OCI-LY7 (cell line): Measurements from ENCODE around the gene TSHZ2. TPM values are rescaled to one million over a fixed set of nuclear protein-coding genes. Genes with fewer than 3 reads are reported as not detected.

Source experiments
- BruUV-seq: library from RNA; stranded (reverse); fragments of 400-500 nt; replicated peaks from 2 replicates; lab custom pipeline; 2021; lab: Mats Ljungman, UMichigan
- CTCF ChIA-PET: fragments of 300-600 bp; sonication (Branson Sonifier 250); formaldehyde crosslinking; loops from one replicate; lab custom pipeline; 2022; ENCODE audit warnings: antibody characterized with exemption; ENCODE audit not compliant: unreplicated experiment; lab: Charles Lee
- POLR2A ChIA-PET: fragments of 300-600 bp; sonication (Branson Sonifier 250); formaldehyde crosslinking; loops from one replicate; lab custom pipeline; 2022; ENCODE audit warnings: antibody characterized with exemption; lab: Charles Lee
- DNase-seq: peaks from one replicate; pipeline ENCODE4 v3.0.0-alpha.2; 2015; ENCODE audit warnings: low spot score
- H2AFZ ChIP-seq: fragments of 200-600 bp; sonication (generic), shearing (Covaris generic); 2 replicates; pipeline ENCODE4 v1.6.1; 2014; ENCODE audit warnings: mild to moderate bottlenecking, antibody characterized with exemption, low read length, moderate library complexity
- H3K27ac ChIP-seq: fragments of 200-600 bp; sonication (generic); 2 replicates; pipeline ENCODE4 v1.5.1; 2014; ENCODE audit warnings: mixed run types, low read depth, mild to moderate bottlenecking, moderate library complexity, low read length, inconsistent platforms; ENCODE audit not compliant: poor library complexity, severe bottlenecking
- H3K36me3 ChIP-seq: fragments of 200-600 bp; sonication (generic); 2 replicates; pipeline ENCODE4 v1.6.1; 2014; ENCODE audit warnings: mild to moderate bottlenecking, antibody characterized with exemption, low read length, moderate library complexity, mixed read lengths; ENCODE audit not compliant: insufficient read depth
- H3K4me1 ChIP-seq: fragments of 200-600 bp; sonication (generic); 2 replicates; pipeline ENCODE4 v1.5.1; 2014; ENCODE audit warnings: mild to moderate bottlenecking, low read length; ENCODE audit not compliant: insufficient read depth, poor library complexity, severe bottlenecking
- H3K4me2 ChIP-seq: fragments of 200-600 bp; sonication (generic); 2 replicates; pipeline ENCODE4 v1.6.1; 2014; ENCODE audit warnings: mild to moderate bottlenecking, low read length
- H3K4me3 ChIP-seq: fragments of 200-600 bp; sonication (generic); 2 replicates; pipeline ENCODE4 v1.5.1; 2014; ENCODE audit warnings: mild to moderate bottlenecking, low read depth, low read length; ENCODE audit not compliant: poor library complexity, severe bottlenecking
- H3K79me2 ChIP-seq: fragments of 200-600 bp; sonication (generic); 2 replicates; pipeline ENCODE4 v1.6.1; 2016; ENCODE audit warnings: low read depth, mild to moderate bottlenecking, low read length, moderate library complexity, mixed read lengths; ENCODE audit not compliant: insufficient read depth
- H3K9me2 ChIP-seq: fragments of 200-600 bp; sonication (generic); 2 replicates; pipeline ENCODE4 v1.6.1; 2016; ENCODE audit warnings: mild to moderate bottlenecking, low read length, mixed read lengths; ENCODE audit not compliant: insufficient read depth
- H3K9me3 ChIP-seq: fragments of 200-600 bp; sonication (generic); 2 replicates; pipeline ENCODE4 v1.6.1; 2014; ENCODE audit warnings: mild to moderate bottlenecking, mixed run types, low read length, mixed read lengths
- H4K20me1 ChIP-seq: fragments of 200-600 bp; sonication (generic); 2 replicates; pipeline ENCODE4 v1.6.1; 2014; ENCODE audit warnings: mild to moderate bottlenecking, antibody characterized with exemption, low read length, moderate library complexity, mixed read lengths; ENCODE audit not compliant: insufficient read depth
- EZH2phosphoT487 ChIP-seq: fragments of 200-600 bp; sonication (generic); IDR thresholded peaks from 2 replicates; pipeline ENCODE4 v1.6.1; 2018; ENCODE audit warnings: low read depth, borderline replicate concordance, mild to moderate bottlenecking, mixed run types, antibody characterized with exemption, low read length, moderate library complexity, mixed read lengths
- intact Hi-C: fragments of 100-400 bp; cut with micrococcal nuclease; formaldehyde crosslinking; loops from one replicate; pipeline ENCODE4 v1.10.0; 2022; ENCODE audit not compliant: unreplicated experiment
- total RNA-seq, 2 experiments: library from RNA; depleted of rRNA in 1 of 2; stranded (reverse); fragments of >200 nt in 1 of 2; shearing (Covaris generic) in 1 of 2; gene quantifications; 2 replicates each; pipeline ENCODE4 v1.2.3, GENCODE V29; 2014 to 2022
- TF ChIP-seq, protein P1 (sequence below): fragments of 200-600 bp; sonication (generic); conservative IDR thresholded peaks from 2 replicates; pipeline ENCODE4 v1.5.1; 2014; ENCODE audit warnings: mild to moderate bottlenecking, antibody characterized with exemption, low read length, moderate library complexity, mixed read lengths

The TSHZ2 gene
- total RNA-seq, 2 experiments from 2014 or later, result not detected

DNA sequence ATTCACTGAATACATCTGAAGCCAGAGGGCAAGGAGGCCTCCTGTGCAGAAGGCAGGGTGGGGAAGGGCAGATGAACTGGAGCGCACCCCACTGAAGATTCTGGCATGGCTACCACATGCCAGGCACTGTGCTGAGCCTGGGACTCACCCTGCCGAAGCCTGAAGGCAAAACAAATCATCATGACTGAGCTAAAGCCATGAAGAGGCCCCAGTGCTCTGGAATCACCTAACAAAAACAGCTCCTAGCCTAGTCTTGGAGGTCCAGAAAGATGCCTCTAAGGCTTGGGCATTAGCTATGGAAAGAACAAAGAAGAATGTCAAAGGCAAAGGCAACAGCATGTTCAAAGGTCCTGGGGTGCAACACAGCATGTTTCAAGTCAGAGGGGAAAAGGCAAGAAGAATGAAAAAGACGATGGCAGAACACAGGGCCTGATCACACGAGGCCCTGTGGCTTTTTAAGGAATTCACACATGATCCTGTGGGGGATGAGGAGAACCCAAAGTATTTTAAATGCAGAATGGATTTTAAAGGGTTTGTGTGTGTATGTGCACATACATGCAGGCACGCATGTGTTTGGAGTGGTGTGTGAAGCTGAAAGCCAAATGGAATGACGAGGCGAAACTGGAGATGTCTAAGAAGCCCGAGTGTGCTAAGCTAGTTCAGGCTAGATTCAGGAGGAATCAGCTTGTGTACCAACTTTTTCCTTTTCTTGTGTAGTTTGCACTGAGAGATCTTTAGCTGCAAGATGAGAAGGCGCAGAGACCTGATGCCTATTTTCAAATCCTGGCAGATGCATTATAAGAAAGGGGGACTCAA, 360.1 kb downstream of the TSHZ2 start:
- Histone ChIP-seq H4K20me1 (no peaks in the 10 kb centered on the region), H3K9me2 (no peaks in the 10 kb centered on the region), H3K79me2 (no peaks in the 10 kb centered on the region), H2AFZ (no peak overlapping the region), H3K4me2 (no peak overlapping the region), H3K27ac (no peak overlapping the region), H3K36me3 (no peaks in the 10 kb centered on the region), H3K4me3 (no peak overlapping the region), H3K9me3 (no peaks in the 10 kb centered on the region), H3K4me1 (no peaks in the 10 kb centered on the region)
- intact Hi-C loops, result no loop called here
- no TSS peak for BruUV-seq
- POLR2A ChIA-PET, result interaction anchor here (0.6 kb wide), 2 partner anchors 186 to 1068 kb away, joined by 3 read pairs; no protein-coding TSS in a partner anchor
- CTCF ChIA-PET, result no interaction called here
- TF ChIP-seq, protein P1, sequence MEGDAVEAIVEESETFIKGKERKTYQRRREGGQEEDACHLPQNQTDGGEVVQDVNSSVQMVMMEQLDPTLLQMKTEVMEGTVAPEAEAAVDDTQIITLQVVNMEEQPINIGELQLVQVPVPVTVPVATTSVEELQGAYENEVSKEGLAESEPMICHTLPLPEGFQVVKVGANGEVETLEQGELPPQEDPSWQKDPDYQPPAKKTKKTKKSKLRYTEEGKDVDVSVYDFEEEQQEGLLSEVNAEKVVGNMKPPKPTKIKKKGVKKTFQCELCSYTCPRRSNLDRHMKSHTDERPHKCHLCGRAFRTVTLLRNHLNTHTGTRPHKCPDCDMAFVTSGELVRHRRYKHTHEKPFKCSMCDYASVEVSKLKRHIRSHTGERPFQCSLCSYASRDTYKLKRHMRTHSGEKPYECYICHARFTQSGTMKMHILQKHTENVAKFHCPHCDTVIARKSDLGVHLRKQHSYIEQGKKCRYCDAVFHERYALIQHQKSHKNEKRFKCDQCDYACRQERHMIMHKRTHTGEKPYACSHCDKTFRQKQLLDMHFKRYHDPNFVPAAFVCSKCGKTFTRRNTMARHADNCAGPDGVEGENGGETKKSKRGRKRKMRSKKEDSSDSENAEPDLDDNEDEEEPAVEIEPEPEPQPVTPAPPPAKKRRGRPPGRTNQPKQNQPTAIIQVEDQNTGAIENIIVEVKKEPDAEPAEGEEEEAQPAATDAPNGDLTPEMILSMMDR, result no peak
- TF ChIP-seq EZH2phosphoT487, result no peak
- no peak for DNase-seq

DNA sequence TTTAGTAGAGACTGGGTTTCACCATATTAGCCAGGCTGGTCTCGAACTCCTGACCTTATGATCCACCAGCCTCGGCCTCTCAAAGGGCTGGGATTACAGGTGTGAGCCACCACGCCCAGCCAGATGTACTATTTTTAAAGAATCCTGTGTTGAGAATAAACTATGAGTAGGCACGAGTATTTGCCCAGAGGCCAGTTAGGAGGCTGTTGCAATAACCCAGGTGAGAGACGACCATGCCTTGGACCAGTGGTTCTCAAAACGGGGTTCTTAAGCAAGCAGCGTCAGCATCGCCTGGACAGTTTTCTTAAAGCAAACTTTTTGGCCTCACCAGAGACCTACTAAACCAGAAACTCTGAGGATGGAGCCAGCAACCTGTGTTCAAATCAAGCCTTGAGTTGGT, 362.7 kb downstream of the TSHZ2 start:
- Histone ChIP-seq H3K36me3 (no peaks in the 10 kb centered on the region), H3K4me1 (no peaks in the 10 kb centered on the region), H3K9me3 (no peaks in the 10 kb centered on the region), H4K20me1 (no peaks in the 10 kb centered on the region), H2AFZ (no peak overlapping the region), H3K4me2 (no peak overlapping the region), H3K4me3 (no peak overlapping the region), H3K79me2 (no peaks in the 10 kb centered on the region), H3K27ac (no peak overlapping the region), H3K9me2 (no peaks in the 10 kb centered on the region)
- intact Hi-C loops, result no loop called here
- ChIA-PET CTCF (no interaction called here), POLR2A (no interaction called here)
- TF ChIP-seq EZH2phosphoT487, result no peak
- TF ChIP-seq, protein P1, result no peak
- no TSS peak for BruUV-seq
- no peak for DNase-seq

DNA sequence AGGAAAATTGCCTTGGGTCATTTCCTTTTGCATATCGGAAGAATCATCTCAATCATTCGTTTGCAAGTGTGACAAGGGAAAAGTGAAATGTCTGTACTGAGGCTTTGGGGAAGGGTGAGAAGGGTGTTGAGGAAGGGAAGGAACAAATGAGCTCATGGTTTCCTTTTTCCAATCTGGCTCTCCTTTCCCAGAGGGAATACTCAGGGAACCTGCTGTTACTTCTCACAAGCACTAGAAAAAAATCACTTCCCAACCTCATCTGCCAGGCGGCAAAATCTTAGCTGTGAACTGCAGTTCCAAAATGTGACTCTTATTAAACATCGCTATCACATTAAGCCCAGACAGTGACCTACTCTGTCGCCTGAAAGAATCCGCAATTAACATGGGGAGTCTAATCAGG, 363.4 kb downstream of the TSHZ2 start:
- no peak for DNase-seq
- intact Hi-C loops, result no loop called here
- H3K9me3 ChIP-seq, result no peaks in the 10 kb centered on the region
- H4K20me1 ChIP-seq, result no peaks in the 10 kb centered on the region
- H3K27ac ChIP-seq, result no peak overlapping the region
- ChIA-PET CTCF (no interaction called here), POLR2A (interaction anchor here (0.6 to 0.7 kb wide), 2 partner anchors 24 to 45 kb away, joined by 3 read pairs; no protein-coding TSS in a partner anchor)
- no peaks in the 10 kb centered on the region for H3K9me2 ChIP-seq
- BruUV-seq, result no TSS peak
- H3K79me2 ChIP-seq, result no peaks in the 10 kb centered on the region
- H2AFZ ChIP-seq, result no peak overlapping the region
- no peak overlapping the region for H3K4me3 ChIP-seq
- TF ChIP-seq EZH2phosphoT487, result no peak
- TF ChIP-seq, protein P1, result no peak
- H3K4me2 ChIP-seq, result no peak overlapping the region
- no peaks in the 10 kb centered on the region for H3K4me1 ChIP-seq
- H3K36me3 ChIP-seq, result no peaks in the 10 kb centered on the region
